ENCODE results near the gene DOK6. TPM values are rescaled to one million over a fixed set of nuclear protein-coding genes. Genes with fewer than 3 reads are reported as not detected.

The DOK6 gene
- total and polyA plus RNA-seq, 2 of the 13 experiments (the other 11 are each of a cell fraction or from before 2014, with no cell fraction given), result 17.0 to 17.2 TPM

GRCh38 chr18:69567813-69568488, 167.3 kb downstream of the DOK6 start (continued):
- TF ChIP-seq BATF2 (CRISPR knock-in tag; IDR thresholded peaks at IDR 0.05), result no peak
- no peak for TF ChIP-seq ZSCAN5A (CRISPR knock-in tag; IDR thresholded peaks at IDR 0.05; ENCODE audit: borderline replicate concordance)
- TF ChIP-seq ZEB1 (IDR thresholded peaks at IDR 0.05; ENCODE audit: insufficient replicate concordance, low read depth), result no peak
- TF ChIP-seq NAIF1 (CRISPR knock-in tag; IDR thresholded peaks at IDR 0.05; ENCODE audit: borderline replicate concordance), result no peak
- no peak for TF ChIP-seq ZNF761 (CRISPR knock-in tag; conservative IDR thresholded peaks at IDR 0.05)
- peak; percentile 45; the same call in 1 of the 2 replicates for TF ChIP-seq TRIM24 (CRISPR knock-in tag; IDR thresholded peaks at IDR 0.05)
- no peak for TF ChIP-seq NCOA5 (CRISPR knock-in tag; IDR thresholded peaks at IDR 0.05)
- TF ChIP-seq GMEB2 (CRISPR knock-in tag; IDR thresholded peaks at IDR 0.05; ENCODE audit: low read depth), result no peak
- peak; percentile 75; the same call in 1 of the 2 replicates for TF ChIP-seq ZNF280D (CRISPR knock-in tag; IDR thresholded peaks at IDR 0.05)
- no peak for TF ChIP-seq ZNF354B (CRISPR knock-in tag; IDR thresholded peaks at IDR 0.05)
- TF ChIP-seq ZNF776 (CRISPR knock-in tag; IDR thresholded peaks at IDR 0.05), result no peak
- TF ChIP-seq KDM5A (IDR thresholded peaks at IDR 0.05; ENCODE audit: borderline replicate concordance, low read length), result no peak
- TF ChIP-seq TRAFD1 (CRISPR knock-in tag; IDR thresholded peaks at IDR 0.05; ENCODE audit: borderline replicate concordance), result no peak
- TF ChIP-seq ZNF530 (CRISPR knock-in tag; IDR thresholded peaks at IDR 0.05; ENCODE audit: low read depth), result no peak
- no peak for TF ChIP-seq SATB2 (CRISPR knock-in tag; IDR thresholded peaks at IDR 0.05)
- TF ChIP-seq ZBTB42 (CRISPR knock-in tag; IDR thresholded peaks at IDR 0.05), result no peak
- no peak for TF ChIP-seq MXD1 (CRISPR knock-in tag; IDR thresholded peaks at IDR 0.05)
- TF ChIP-seq ATRX (CRISPR knock-in tag; IDR thresholded peaks at IDR 0.05; ENCODE audit: borderline replicate concordance), result no peak
- TF ChIP-seq ZNF121 (CRISPR knock-in tag; IDR thresholded peaks at IDR 0.05), result no peak
